ENCODE data around the gene ZNF823. TPM values are rescaled to one million over a fixed set of nuclear protein-coding genes. Genes with fewer than 3 reads are reported as not detected.

The ZNF823 gene
- total and polyA plus RNA-seq, 10 donors, result 1.3 to 5.2 (median 3.6) TPM

GRCh38 chr19:11722414-11722813, 16.3 kb downstream of the ZNF823 start:
- WGBS, 5 donors, result 94 to 98% (median 97%) methylated on average over 10 of the region's 10 CpGs
- no peak overlapping the region for H3K4me3 ChIP-seq
- H3K4me1 ChIP-seq, result no peaks in the 10 kb centered on the region
- no peak overlapping the region for H3K27ac ChIP-seq
- H3K27me3 ChIP-seq (replicated peaks in 1 of 7), result no peaks in the 10 kb centered on the region
- peaks cover 0 to 94% (median 58%) of the 10 kb centered on the region in 8 donors for H3K9me3 ChIP-seq
- TF ChIP-seq CTCF (IDR thresholded peaks at IDR 0.05 in 8 of 11, conservative IDR thresholded peaks at IDR 0.05 in 3 of 11), result no peak
- no peak for TF ChIP-seq POLR2A (IDR thresholded peaks at IDR 0.05)
- no peak for TF ChIP-seq POLR2AphosphoS5 (IDR thresholded peaks at IDR 0.05)
- intact Hi-C loops (cut with DNase I; ENCODE audit: low total_unique reads), result no loop called here
- no peak for DNase-seq
- peaks cover 7 to 76% (median 28%) of the 10 kb centered on the region in 6 donors for H3K36me3 ChIP-seq

DNA sequence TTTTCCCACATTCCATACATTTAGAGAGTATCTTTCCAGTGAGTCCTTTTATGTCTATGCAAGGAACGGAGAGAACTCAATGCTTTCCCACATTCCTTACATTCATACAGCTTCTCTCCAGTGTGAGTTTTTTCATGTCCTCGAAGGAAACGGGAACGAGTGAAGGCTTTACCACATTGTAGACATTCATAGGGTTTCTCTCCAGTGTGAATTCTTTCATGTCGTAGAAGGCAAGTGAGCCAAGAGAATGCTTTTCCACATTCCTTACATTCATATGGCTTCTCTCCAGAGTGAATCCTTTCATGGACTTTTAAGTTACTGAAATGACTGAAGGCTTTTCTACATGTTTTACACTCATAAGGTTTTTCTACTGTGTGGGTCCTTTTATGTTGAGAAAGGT, 17.1 kb downstream of the ZNF823 start:
- Histone ChIP-seq H3K4me3 (no peak overlapping the region), H3K36me3 (peaks cover 7 to 69% (median 28%) of the 10 kb centered on the region in 6 donors), H3K9me3 (peaks cover 0 to 92% (median 58%) of the 10 kb centered on the region in 8 donors), H3K4me1 (no peaks in the 10 kb centered on the region), H3K27me3 (replicated peaks in 1 of 7) (no peaks in the 10 kb centered on the region), H3K27ac (no peak overlapping the region)
- TF ChIP-seq CTCF (IDR thresholded peaks at IDR 0.05 in 8 of 11, conservative IDR thresholded peaks at IDR 0.05 in 3 of 11), result no peak
- TF ChIP-seq POLR2A (IDR thresholded peaks at IDR 0.05), result no peak
- no peak for TF ChIP-seq POLR2AphosphoS5 (IDR thresholded peaks at IDR 0.05)
- no peak for DNase-seq
- WGBS, 5 donors, result 87 to 99% (median 94%) methylated on average over 5 of the region's 5 CpGs
- intact Hi-C loops (cut with DNase I; ENCODE audit: low total_unique reads), result no loop called here

GRCh38 chr19:11710313-11710712, 28.4 kb downstream of the ZNF823 start:
- no peaks in the 10 kb centered on the region for H3K36me3 ChIP-seq
- H3K4me3 ChIP-seq, result no peak overlapping the region
- H3K9me3 ChIP-seq, result no peaks in the 10 kb centered on the region
- DNase-seq, result no peak
- 70 to 83% (median 72%) methylated on average over 10 of the region's 10 CpGs for WGBS, 5 donors
- intact Hi-C loops (cut with DNase I; ENCODE audit: low total_unique reads), result no loop called here
- no peaks in the 10 kb centered on the region for H3K27me3 ChIP-seq (replicated peaks in 1 of 7)
- no peak overlapping the region for H3K27ac ChIP-seq
- H3K4me1 ChIP-seq, result no peaks in the 10 kb centered on the region
- TF ChIP-seq POLR2AphosphoS5 (IDR thresholded peaks at IDR 0.05) (no peak), POLR2A (IDR thresholded peaks at IDR 0.05) (no peak), CTCF (IDR thresholded peaks at IDR 0.05 in 8 of 11, conservative IDR thresholded peaks at IDR 0.05 in 3 of 11) (no peak)

DNA sequence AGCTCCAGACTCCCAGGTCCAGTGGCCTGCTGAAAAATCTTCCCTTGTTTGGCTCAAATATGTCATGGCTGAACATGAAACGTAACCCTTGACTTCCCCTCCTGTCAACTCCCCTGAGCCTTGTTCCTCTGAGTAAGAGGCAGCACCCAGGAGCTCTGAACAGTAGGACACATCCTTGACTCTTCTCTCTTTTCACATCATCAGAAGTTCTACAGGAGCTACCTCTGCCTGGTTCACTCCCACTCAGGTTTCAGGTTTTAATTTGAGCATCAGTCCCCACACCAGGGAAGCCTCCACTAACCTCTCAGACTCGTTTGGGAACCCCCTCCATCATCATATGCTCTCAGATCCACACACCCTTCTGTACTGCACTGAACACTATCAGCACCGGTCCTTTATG, 30.3 kb downstream of the ZNF823 start:
- no peaks in the 10 kb centered on the region for H3K27me3 ChIP-seq (replicated peaks in 1 of 7)
- WGBS, 5 donors, result 60 to 77% (median 71%) methylated on average over 3 of the region's 3 CpGs
- H3K9me3 ChIP-seq, result no peaks in the 10 kb centered on the region
- no peak overlapping the region for H3K4me3 ChIP-seq
- intact Hi-C loops (cut with DNase I; ENCODE audit: low total_unique reads), result no loop called here
- H3K36me3 ChIP-seq, result no peaks in the 10 kb centered on the region
- H3K4me1 ChIP-seq, result no peaks in the 10 kb centered on the region
- no peak overlapping the region for H3K27ac ChIP-seq
- no peak for DNase-seq
- TF ChIP-seq CTCF (IDR thresholded peaks at IDR 0.05 in 8 of 11, conservative IDR thresholded peaks at IDR 0.05 in 3 of 11) (no peak), POLR2A (IDR thresholded peaks at IDR 0.05) (no peak), POLR2AphosphoS5 (IDR thresholded peaks at IDR 0.05) (no peak)

All from spleen (tissue), 11 donors.